Measurements from ENCODE around the gene FAM83G.
"Not testable (repeated sequence)": the region's sequence is repeated elsewhere in the genome, so short reads cannot be mapped to it uniquely, and the experiment has no call there.

Gene FAM83G

GRCh38 chr17:19023209-19023999 lies 18.8 kb upstream of the FAM83G start:
- DNase-seq (ENCODE audit: low read depth), result no peak

GRCh38 chr17:19022747-19023146 lies 18.2 kb upstream of the FAM83G start:
- DNase-seq (ENCODE audit: low read depth), result no peak

GRCh38 chr17:19022128-19022527 lies 17.6 kb upstream of the FAM83G start:
- DNase-seq (ENCODE audit: low read depth), result no peak

- DNase-seq (ENCODE audit: low read depth), result no peak
Measured at GRCh38 chr17:19021622-19022083, 17.1 kb upstream of the FAM83G start.

- DNase-seq (ENCODE audit: low read depth), result not testable (repeated sequence)
Measured at GRCh38 chr17:19021011-19021621, 16.6 kb upstream of the FAM83G start.

- no peak for DNase-seq (ENCODE audit: low read depth)
Measured at GRCh38 chr17:19020016-19020415, 15.5 kb upstream of the FAM83G start.

GRCh38 chr17:19019041-19019941 lies 14.7 kb upstream of the FAM83G start:
- DNase-seq (ENCODE audit: low read depth), result no peak

GRCh38 chr17:19018600-19018950 lies 14.0 kb upstream of the FAM83G start:
- DNase-seq (ENCODE audit: low read depth), result no peak

- no peak for DNase-seq (ENCODE audit: low read depth)
Measured at GRCh38 chr17:19017804-19018599, 13.4 kb upstream of the FAM83G start.

- DNase-seq (ENCODE audit: low read depth), result no peak
Measured at GRCh38 chr17:19017401-19017800, 12.8 kb upstream of the FAM83G start.

- no peak for DNase-seq (ENCODE audit: low read depth)
Measured at GRCh38 chr17:19016881-19017280, 12.3 kb upstream of the FAM83G start.

- no peak for DNase-seq (ENCODE audit: low read depth)
Measured at GRCh38 chr17:19016297-19016696, 11.7 kb upstream of the FAM83G start.

- no peak for DNase-seq (ENCODE audit: low read depth)
Measured at GRCh38 chr17:19015428-19015827, 10.9 kb upstream of the FAM83G start.

- no peak for DNase-seq (ENCODE audit: low read depth)
Measured at GRCh38 chr17:19014628-19015215, 10.2 kb upstream of the FAM83G start.

- no peak for DNase-seq (ENCODE audit: low read depth)
Measured at GRCh38 chr17:19013806-19014627, 9.5 kb upstream of the FAM83G start.

- no peak for DNase-seq (ENCODE audit: low read depth)
Measured at GRCh38 chr17:19013226-19013625, 8.7 kb upstream of the FAM83G start.

- no peak for DNase-seq (ENCODE audit: low read depth)
Measured at GRCh38 chr17:19012171-19013080, 7.9 kb upstream of the FAM83G start.

- no peak for DNase-seq (ENCODE audit: low read depth)
Measured at GRCh38 chr17:19011581-19011980, 7.0 kb upstream of the FAM83G start.

- no peak for DNase-seq (ENCODE audit: low read depth)
Measured at GRCh38 chr17:19010729-19011505, 6.4 kb upstream of the FAM83G start.
